ENCODE results near the gene LZTS2. TPM values are rescaled to one million over a fixed set of nuclear protein-coding genes. Genes with fewer than 3 reads are reported as not detected.

LZTS2 gene
- total RNA-seq, 1 donor from 2014 or later, result 35.6 TPM

- H3K27ac ChIP-seq (replicated peaks), result no peak overlapping the region
- no peak for TF ChIP-seq CTCF (IDR thresholded peaks at IDR 0.05; ENCODE audit: borderline replicate concordance)
- no peak for DNase-seq
- H3K4me3 ChIP-seq, result no peak overlapping the region
- no peaks in the 10 kb centered on the region for H3K36me3 ChIP-seq
- intact Hi-C loops (cut with micrococcal nuclease), result no loop called here
- peaks cover 15% of the 10 kb centered on the region for H3K4me1 ChIP-seq
- H3K9me3 ChIP-seq (replicated peaks), result no peaks in the 10 kb centered on the region
- H3K27me3 ChIP-seq (ENCODE audit: low read depth), result peaks cover 54% of the 10 kb centered on the region
Observed at GRCh38 chr10:101052285-101052684, 52.7 kb downstream of the LZTS2 start.

DNA sequence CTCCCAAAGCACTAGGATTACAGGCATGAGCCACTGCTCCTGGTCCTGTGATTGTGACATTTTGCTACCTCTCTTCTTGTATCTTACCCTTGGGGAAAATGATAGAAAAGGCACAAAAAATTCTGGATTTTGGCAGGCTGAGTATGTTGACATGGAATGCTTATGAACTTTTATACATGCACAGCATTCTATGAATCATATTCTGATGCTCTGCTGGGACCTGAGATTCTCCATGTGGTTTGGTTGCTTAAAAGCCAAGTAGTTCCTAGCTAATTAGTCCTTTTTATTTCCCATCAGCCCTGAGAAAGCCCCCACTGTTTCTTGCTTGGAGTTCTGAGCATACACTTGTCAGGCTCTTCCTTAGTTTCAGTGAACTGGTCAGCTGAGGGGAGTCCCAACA lies 53.9 kb downstream of the LZTS2 start:
- intact Hi-C loops (cut with micrococcal nuclease), result no loop called here
- H3K27me3 ChIP-seq (ENCODE audit: low read depth), result peaks cover 42% of the 10 kb centered on the region

DNA sequence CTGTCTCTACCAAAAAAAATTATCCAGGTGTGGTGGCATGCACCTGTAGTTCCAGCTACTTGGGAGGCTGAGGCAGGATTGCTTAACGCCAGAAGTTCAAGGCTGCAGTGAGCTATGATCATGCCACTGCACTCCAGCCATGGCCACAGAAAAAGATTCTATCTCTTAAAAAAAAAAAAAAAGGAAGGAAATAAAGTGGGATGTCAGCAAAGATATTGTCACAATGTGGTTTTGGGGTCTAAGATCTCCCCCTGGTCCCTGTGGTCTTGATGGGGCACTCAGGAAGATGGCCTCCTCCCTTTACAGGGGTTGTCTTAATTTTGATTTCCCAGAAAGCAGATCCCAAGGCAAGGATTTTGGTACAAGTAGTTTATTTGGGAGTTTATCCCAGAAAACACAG lies 54.7 kb downstream of the LZTS2 start:
- H3K27me3 ChIP-seq (ENCODE audit: low read depth), result peaks cover 34% of the 10 kb centered on the region
- intact Hi-C loops (cut with micrococcal nuclease), result no loop called here
- TF ChIP-seq CTCF (IDR thresholded peaks at IDR 0.05; ENCODE audit: borderline replicate concordance), result no peak
- no peaks in the 10 kb centered on the region for H3K36me3 ChIP-seq
- no peak overlapping the region for H3K27ac ChIP-seq (replicated peaks)
- peaks cover 10% of the 10 kb centered on the region for H3K4me1 ChIP-seq
- H3K4me3 ChIP-seq, result no peak overlapping the region
- no peaks in the 10 kb centered on the region for H3K9me3 ChIP-seq (replicated peaks)
- DNase-seq, result no peak

More for the DNA sequence above, 53.9 kb downstream of the LZTS2 start:
- Histone ChIP-seq H3K27ac (replicated peaks) (no peak overlapping the region), H3K4me1 (peaks cover 10% of the 10 kb centered on the region), H3K9me3 (replicated peaks) (no peaks in the 10 kb centered on the region), H3K4me3 (no peak overlapping the region), H3K36me3 (no peaks in the 10 kb centered on the region)
- no peak for TF ChIP-seq CTCF (IDR thresholded peaks at IDR 0.05; ENCODE audit: borderline replicate concordance)
- DNase-seq, result no peak

- Histone ChIP-seq H3K27ac (replicated peaks) (no peak overlapping the region), H3K4me3 (no peak overlapping the region)
- intact Hi-C loops (cut with micrococcal nuclease), result no loop called here
Observed at GRCh38 chr10:101054876-101055275, 55.3 kb downstream of the LZTS2 start.

GRCh38 chr10:101055411-101055810 lies 55.8 kb downstream of the LZTS2 start:
- peaks cover 23% of the 10 kb centered on the region for H3K27me3 ChIP-seq (ENCODE audit: low read depth)
- no peaks in the 10 kb centered on the region for H3K9me3 ChIP-seq (replicated peaks)
- no peak overlapping the region for H3K4me3 ChIP-seq
- no peak for DNase-seq
- TF ChIP-seq CTCF (IDR thresholded peaks at IDR 0.05; ENCODE audit: borderline replicate concordance), result no peak
- intact Hi-C loops (cut with micrococcal nuclease), result no loop called here
- peaks cover 12% of the 10 kb centered on the region for H3K4me1 ChIP-seq
- H3K27ac ChIP-seq (replicated peaks), result no peak overlapping the region
- H3K36me3 ChIP-seq, result no peaks in the 10 kb centered on the region

More at GRCh38 chr10:101054876-101055275, 55.3 kb downstream of the LZTS2 start:
- Histone ChIP-seq H3K27me3 (ENCODE audit: low read depth) (peaks cover 28% of the 10 kb centered on the region), H3K9me3 (replicated peaks) (no peaks in the 10 kb centered on the region), H3K36me3 (no peaks in the 10 kb centered on the region), H3K4me1 (peaks cover 12% of the 10 kb centered on the region)
- TF ChIP-seq CTCF (IDR thresholded peaks at IDR 0.05; ENCODE audit: borderline replicate concordance), result no peak
- no peak for DNase-seq

Measured in left ventricle myocardium inferior (tissue), 1 donor.